ENCODE data around the gene PPAN.

Gene PPAN

DNA sequence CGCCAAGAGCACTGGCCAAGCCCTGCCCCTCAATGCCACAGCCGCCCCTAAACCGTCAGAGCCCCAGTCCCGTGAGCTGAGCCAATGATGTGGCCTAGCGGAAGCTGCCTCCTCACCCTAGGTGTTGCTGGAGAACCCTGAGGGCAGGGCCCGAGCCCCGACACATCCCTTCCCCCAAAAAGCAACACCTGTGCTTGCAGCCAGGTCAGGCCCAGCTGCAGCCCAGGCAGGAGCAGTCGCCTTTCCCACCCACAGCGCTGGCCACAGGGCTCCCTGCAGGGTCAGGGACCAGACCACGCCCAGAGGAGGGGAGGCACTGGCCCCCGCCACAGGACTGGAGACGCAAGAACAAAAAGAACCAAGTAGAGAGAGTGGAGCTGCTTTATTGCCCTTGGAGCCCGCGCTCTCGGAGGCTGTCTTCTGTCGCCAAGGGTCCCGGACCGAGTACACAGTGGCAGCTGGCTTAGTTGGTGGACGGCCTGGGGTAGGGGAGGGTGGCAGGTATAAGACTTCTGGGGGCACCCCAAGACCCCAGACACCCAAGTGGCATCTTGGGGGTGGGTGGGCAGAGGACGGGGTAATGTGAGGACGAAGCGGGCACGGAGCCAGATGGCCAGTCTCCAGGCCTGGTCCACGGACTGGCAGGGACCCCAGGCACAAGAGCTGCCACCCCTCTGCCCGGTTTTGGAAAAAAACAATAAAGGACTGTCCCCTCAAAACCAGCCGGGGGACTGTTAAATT, 8.7 kb downstream of the PPAN start:
- no peak for DNase-seq

DNA sequence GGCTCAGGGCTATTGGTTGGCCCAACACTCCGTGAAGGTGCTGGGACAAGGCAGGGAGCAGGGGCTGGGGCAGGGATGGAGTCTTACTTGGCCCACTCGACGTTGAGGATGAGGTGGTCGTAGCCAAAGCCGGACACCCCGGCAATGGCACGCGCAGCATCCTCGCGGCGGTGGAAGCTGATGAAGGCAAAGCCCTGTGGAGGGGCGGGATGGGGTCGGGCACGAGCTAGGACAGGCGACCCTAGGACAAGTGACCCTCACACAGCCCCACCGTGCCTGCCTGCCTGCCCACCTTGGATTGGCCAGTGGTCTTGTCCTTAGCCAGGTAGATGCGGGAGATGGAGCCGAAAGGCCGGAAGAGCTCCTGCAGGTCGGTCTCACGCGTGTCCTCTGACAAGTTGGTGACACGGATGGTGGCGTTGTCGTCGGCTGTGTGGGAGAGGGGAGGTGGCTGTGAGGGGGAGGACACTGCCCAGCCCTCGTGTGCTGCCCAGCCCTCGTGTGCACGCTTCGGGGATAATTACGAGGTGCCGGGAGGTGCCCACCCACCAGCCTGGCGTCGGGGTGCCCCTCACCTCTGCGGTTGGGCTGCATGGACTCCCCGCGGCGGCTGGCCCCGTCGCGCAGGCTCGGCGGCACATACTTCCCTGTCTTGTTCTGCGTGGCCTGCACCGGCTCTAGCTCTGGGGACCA, 9.4 kb downstream of the PPAN start:
- no peak for DNase-seq

DNA sequence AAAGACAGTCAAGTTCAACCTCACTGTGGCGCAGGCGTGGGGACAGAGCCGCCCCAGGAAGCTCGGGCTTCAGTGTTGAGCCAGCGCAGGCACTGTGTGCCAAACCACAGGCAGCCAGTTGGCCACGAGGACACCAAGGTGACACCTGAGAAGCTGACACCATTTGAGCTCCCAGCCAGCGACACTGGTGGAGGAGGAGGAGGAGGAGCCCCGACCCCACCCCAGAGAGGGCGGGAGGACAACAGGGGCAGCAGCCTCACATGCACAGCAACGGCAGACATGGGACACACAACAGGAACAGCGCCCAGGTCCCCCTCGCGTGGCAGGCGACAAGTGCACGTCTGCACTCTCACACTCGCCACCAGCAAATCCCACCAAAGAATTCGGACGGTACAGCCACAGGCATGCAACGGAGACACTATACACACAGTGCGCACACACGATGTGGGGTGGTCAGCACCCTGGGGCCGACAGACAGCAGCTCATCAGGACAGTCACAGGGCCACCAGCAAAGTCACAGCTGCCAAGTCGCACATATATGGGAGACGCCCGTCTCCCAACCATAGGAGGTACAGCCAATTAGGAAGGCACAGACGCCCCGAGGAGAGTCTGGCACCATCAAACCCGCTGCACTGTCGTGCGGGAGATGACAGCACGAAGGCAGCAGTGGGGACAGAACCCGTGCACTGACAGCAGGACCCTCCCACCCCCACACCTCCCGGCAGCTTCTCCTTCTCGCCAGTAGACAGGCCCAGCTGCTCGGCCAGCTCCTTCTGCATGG, 10.1 kb downstream of the PPAN start:
- no peak for DNase-seq

DNA sequence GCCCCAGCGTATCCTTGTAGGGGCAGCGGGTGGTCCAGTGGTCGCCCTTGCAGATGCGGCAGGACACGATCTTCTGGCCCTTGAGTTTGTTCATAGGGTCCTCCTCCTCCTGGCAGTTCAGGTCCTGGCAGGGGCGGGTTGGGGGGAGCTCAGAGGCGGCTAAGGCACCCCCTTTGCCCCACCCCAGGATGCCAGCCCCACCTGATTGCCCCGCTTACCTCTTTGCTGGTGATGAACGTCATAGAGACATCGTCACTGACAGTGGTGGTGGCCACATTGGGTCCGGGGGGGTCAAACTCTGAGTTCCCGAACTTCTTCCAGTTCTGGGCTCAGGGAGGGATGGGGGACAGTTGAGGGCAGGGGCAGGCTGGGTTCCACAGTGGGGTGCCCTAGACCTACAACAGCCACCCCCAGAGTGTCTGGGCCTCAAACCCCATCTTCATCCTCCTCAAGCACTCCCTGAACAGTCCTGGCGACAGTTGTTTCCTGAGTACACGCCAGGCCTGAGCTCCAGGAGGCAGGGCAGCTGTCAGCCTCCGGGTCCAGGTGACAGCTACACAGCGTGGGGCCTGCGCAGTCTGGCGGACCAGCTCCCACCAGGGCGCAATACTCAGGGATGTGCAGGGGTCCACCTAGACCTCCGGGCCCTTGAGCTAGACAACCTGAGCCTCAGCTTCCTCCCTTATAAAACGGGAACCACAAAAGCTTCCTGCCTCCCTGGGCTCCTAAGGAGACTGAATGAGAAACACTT, 10.9 kb downstream of the PPAN start:
- DNase-seq = no peak

DNA sequence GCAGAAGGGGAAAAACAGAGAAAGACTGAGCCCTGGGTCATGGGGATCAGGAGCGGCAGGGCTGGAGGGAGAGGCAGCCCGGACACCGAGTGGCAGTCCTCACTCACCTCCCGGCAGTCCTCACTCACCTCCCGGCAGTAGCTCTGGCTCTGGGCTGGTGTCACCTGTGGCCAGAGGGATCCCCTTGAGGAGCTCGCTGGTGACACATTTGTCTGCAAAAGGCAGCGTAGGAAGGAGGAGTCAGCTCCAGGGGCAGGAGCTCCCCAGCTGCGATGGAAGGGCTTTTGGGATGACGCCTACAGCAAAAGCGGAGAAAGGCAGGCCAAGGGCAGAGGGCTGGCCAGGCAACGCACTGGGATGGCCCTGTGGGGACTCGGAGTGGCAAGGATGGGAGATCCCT, 12.8 kb downstream of the PPAN start:
- no peak for DNase-seq

DNA sequence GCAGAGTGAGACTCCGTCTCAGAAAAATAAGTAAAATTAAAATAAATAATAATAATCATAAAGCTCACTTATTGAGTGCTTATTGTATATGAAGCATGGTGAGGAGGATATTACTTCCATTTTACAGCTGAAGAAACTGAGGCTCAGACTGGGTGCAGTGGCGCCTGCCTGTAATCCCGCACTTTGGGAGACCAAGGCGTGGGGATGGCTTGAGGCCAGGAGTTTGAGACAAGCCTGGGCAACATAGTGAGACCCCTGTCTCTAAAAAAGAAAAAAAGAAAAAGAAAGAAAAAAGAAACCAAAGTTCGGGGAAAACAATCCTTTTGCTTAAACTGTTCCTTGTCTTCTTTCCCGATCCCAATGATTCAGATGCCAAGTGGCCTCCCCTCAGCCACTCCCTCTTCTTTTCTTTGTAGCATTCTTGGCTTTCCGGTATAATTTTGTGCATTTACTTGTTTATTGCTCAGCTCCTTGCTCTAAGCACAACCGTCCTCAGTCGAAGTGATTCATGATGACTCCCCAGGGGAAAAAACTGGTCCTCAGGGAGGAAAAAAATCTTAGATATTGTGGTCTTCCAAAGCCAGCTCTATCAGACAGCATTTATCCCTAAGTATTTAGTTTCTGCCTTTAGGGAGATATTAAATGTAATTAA, 14.5 kb downstream of the PPAN start:
- no peak for DNase-seq

DNA sequence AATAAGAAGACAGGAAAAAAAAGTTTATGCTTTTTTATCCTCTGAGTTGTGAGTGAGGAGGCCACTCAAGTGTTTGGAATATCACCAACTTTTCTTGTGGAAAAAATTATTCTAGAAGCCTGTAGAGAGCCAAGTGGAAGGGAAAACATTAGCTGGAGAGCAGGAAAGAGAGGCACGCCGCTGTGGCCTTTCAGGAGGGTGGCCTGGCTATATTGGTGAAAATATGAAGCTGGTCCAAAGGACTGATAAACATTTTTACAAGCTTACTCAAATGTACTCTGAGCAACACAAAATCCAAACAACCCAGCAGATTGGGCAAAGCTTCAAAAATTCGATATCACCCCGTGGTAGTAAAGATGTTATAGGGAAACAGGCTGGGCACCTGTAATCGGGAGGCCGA, 15.9 kb downstream of the PPAN start:
- DNase-seq = no peak

DNA sequence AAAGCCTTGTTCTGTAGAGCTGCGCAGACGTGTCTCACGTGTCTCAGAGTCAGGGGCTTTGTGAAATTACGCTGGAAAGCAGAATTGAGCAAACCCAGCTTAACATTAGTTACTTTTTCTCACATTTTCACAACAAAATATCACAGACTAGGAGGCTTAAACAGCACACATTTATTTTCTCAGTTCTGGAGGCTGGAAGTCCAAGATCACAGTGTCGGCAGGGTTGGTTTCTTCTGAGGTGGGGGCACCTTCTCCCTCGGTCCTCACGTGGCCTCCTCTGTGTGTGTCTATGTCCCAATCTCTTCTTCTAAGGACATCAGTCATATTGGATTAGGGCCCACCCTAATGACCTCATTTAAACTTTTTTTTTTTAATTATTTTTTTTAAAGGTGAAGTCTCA, 18.3 kb downstream of the PPAN start:
- no peak for DNase-seq

DNA sequence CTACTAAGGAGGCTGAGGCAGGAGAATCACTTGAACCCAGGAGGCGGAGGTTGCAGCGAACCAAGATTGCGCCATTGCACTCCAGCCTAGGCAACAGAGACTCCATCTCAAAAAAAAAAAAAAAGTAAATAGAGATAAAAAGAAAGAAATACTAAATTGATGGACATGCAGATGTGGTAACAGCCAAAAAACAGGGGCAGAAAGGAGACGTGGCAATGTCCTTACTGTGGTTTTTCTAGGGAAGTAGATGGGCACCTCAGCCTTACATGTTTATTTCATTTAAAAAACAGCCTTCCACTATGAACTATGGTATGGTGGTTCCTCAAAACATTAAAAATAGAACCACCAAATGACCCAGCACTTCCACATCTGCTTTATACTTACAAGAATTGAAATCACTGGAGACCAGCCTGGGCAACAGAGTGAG, 20.1 kb downstream of the PPAN start:
- no peak for DNase-seq

DNA sequence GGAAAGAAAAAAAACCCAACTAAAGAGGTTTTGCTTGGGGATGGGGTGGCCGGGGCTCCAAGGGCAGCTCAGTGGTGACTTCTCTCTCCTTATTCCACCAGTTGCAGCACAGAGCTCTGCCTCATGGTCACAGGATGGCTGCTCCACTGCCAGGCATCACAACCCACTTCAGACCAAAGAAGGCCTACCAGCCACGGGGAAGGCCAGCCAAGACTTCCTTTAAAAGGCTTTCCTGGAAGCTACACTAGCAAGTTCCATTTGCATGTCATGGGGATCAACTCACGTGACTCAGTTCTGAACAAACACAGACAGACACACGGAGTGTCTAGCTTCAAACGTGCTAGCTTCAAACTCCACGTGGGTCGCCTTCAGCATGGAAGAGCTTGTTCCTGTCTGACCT, 26.7 kb downstream of the PPAN start:
- no peak for DNase-seq

DNA sequence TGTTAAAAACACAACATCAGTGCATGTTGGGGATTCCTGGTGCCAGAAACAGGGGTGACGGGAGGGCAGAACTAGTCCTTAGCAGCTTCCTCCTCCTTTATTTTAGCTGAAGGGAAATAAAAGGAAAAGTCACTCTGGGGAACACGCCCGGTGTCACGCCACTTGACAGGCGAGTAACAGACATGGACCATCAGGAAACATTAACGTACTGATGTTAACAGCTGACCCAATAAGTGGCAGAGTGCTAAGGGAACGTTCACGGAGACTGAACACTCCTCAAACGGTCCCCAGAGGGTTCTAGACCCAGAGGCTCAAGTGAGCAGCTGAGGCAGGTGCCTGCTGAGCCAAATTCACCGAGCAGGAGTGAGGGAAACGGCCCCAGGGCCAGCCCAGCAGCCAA, 27.4 kb downstream of the PPAN start:
- no peak for DNase-seq

DNA sequence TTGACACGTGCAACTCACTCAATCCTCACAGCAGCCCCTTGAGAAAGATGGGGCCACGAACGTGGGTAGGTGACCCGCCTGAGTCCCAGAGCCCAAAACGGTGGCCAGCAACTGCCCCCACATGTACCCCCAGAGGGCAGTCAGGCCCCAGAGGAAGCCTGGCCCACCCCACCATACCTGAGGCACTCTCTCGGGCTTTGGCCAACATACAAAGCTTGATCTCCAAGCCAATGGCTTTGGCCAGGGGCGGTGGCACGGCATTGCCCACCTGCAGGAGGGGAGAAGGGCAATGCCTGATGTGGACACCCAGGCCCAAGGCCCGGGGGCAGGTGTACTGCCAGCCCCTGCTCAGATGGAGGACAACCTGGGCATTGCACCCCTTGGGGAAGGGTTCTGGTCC, 27.9 kb downstream of the PPAN start:
- no peak for DNase-seq

DNA sequence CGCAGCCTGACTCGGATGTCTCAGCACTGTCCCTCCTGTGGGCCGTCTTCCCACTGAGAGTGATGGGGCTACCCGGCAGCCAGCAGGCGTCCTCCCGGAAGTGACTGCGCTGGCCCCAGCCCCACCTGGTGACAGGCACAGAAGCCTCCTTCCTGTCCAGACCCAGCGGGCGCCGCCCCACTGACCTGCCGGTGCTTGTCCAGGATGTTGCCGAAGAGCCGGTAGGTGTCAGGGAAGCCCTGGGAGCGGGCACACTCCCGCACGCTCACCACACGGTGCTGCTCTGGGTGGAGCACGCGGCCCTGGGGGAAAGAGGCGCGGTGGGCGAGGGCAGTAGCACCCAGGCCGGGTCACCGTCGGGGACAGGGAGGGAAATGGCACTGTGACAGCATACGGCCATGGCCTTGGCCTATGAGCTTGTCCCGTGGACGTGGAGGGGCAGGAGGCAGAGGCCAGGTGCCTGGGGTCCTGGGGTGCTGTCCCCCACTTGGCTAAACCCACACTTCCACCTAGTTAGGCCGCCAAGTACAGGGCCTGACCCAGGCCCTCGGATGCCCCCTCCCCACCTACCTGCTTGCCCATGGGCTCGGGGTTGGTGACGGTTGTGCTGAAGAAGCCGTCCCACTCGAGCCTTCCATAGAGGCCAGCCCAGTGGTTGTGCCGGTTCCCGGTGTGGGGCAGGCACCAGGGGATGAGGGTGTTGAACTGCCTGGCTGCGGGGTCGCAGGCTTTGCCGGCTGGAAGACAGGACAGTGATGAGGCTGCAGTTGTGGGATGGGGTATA, 29.6 kb downstream of the PPAN start:
- DNase-seq = no peak

DNA sequence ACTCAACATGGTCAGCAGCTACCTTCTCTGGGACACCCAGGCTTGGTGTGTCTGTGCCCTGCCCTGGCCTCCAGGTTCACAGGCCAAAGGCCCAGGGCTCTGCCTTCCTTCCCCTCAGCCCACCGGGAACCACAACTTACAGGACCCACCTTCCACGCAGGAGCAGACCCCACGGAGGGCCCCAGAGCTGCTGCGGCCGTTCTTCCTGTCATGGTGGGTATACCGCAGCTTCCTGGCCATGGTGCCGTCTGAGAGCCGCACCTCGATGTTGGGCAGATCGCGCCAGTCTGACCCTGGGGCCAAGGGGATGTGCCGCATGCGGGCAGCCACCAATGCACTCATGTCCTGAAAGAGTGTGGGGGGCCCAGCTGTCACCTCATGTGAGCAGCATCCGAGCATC, 30.8 kb downstream of the PPAN start:
- no peak for DNase-seq

DNA sequence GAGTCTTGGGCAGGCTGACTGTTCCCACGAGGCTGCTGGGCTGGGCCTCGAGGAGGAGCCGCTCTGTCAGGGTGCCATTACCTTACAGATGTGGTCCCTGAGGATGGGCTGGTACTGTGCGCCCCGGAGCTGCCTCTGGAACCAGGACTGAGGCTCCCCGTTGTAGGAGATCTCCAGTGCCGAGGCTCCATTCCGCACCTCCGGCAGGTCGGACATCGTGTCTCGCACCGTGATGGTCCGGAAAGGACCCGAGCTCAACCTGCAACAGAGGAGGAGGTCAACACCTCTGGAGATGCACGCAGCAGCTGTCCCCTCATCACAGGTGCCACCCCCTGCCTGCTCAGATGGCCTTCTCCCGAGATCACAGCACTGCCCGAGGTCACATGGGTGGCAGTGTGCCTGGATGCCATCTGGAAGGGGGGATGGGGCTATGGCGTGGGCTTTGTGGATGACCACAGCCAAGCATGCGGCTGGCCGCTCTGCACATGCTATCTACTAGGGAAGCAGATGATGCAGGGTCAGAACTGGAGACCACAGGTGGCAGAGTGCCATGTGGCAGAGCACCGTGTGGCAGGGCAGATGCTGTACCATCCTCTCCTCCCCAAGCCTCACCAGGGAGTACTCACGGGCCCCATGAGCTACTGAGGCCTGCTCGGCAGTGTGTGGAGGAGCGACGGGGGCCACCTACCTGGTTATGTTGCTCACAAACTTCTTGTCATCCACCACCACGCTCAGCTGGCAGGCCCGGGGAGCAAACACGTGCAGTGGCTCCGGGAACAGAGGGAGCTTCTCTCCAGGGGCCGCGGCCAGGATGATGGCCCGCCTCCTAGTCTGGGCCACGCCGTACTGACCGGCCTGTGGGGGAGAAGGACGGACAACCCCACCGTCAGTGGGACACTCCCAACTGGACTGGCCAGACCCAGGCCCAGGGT, 31.9 kb downstream of the PPAN start:
- no peak for DNase-seq

DNA sequence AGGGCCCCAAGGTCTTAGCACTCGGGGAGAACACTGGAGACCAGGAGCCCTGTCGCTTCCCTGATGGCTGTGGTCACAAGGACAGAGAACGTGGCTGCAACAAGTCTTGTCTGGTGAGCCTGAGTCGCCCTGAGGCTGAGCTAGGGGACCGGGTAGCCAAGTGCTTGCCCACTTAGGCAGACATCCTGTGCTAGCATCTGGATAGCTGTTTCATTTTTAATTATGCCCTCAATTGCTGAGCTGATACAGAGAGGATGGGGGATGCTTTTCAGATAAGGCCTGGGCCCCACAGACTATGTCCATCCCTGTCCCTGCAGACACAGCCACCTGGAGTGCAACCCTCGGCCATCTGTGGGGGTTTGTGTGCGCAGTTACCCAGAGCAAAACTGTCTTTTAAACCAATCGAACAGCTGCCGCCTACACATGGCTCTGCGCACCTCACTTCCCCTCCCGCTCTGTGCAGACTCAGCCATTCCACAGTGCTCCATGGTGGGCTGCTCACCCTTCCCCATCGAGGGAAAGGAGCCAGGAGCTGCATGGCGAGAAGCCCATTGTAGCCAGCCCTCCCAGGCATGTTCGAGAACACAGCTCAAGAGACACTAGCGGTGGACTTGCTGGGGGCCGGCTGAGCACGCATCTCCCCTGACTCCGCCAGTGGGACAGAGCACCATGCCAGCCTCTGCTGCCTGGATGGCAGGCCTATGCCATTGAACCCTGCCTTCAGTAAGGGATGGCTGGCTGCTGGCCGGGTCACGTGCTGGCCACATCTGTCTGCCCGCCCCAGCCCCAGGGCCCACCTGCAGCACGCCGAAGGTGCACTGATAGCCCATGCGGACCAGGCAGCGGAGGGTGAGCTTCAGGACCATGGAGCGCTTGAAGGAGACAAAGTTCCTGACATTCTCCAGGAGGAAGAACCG, 33.0 kb downstream of the PPAN start:
- no peak for DNase-seq

DNA sequence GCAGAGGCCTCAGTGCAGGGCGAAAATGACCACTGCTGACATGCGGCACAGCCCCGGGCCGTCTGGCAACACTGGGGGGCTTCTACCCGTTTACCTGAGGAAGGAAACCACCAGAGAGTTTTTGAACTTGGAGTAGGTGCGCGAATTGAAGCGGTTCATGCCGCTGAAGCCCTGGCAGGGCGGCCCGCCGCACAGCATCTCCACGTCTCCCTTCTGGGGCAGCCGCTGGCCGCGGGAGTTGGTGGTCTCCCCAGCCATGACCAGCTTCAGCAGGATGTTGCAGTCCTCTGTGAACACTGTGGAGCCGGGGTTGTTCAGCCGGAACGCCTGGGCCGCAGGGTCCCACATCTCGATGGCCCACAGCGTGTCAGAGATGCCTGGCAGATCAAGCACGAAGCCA, 33.8 kb downstream of the PPAN start:
- no peak for DNase-seq

DNA sequence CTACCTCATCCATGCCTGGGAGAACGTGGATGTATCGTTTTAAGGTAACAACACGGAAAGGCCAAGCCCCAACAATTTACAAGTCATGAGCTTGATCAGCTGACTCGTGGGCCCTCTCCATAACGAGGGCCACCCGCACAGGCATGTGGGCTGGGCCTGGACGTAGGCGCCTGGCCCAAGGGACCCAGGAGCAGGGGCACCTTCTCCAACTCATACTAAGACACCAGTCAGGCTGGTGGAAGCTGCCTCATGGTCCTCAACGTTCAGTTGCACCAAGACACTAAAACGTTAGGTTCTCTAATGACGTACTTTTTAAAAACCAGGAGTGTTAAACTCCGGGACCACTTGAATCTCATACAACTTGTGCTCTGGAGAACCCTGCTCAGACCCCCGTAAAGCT, 35.3 kb downstream of the PPAN start:
- DNase-seq = no peak

DNA sequence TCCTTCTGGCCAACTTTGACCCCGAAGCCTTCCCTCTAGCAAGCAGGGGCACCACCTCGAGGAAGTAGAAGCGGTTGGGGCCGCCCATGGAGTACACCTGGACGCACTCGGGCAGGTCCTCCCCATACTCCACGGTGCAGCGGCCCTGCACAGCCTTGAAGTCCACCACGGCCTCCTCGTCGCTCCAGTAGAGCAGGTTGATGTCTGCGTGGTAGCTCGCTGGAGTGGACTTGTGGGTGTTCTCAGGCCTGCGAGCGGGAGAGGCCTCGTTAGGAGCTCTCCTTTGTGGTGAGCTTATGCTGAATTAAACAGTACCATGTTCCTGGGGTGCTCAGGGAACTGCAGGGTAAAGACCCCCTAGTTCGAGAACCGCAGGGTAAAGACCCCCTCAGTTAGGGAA, 35.8 kb downstream of the PPAN start:
- DNase-seq = no peak
